Ecto neural progenitor cell (in vitro differentiated cells): ENCODE data around the gene ARMC7.
A peak's percentile ranks its signal among the peaks of the same experiment; 100 is the strongest.
"Not testable (repeated sequence)": the region's sequence is repeated elsewhere in the genome, so short reads cannot be mapped to it uniquely, and the experiment has no call there.

Experiments used
- DNase-seq: peaks from one replicate; pipeline ENCODE4 v3.0.0-alpha.2; 2018; ENCODE audit warnings: low spot score

ARMC7 gene

GRCh38 chr17:75102385-75102821 lies 7.4 kb upstream of the ARMC7 start:
- no peak for DNase-seq

GRCh38 chr17:75103601-75104554 lies 5.9 kb upstream of the ARMC7 start:
- no peak for DNase-seq

- DNase-seq: peak; percentile 75
These were observed 4.4 kb upstream of the ARMC7 start for GRCh38 chr17:75105126-75106080.

- DNase-seq: no peak
These were observed 1.6 kb upstream of the ARMC7 start for GRCh38 chr17:75108193-75108592.

GRCh38 chr17:75109046-75109406 lies 743 bp upstream of the ARMC7 start:
- peak; percentile 73 for DNase-seq

- no peak for DNase-seq
These were observed 617 bp downstream of the ARMC7 start for GRCh38 chr17:75110234-75110937.

GRCh38 chr17:75111777-75112335 lies 2.1 kb downstream of the ARMC7 start:
- DNase-seq: no peak

- peak; percentile 94 for DNase-seq
These were observed 4.2 kb downstream of the ARMC7 start for GRCh38 chr17:75113798-75114551.

GRCh38 chr17:75114552-75115314 lies 5.0 kb downstream of the ARMC7 start:
- no peak for DNase-seq

GRCh38 chr17:75115555-75115954 lies 5.8 kb downstream of the ARMC7 start:
- no peak for DNase-seq

- DNase-seq: no peak
These were observed 7.0 kb downstream of the ARMC7 start for GRCh38 chr17:75116737-75117136.

- DNase-seq: no peak
These were observed 8.5 kb downstream of the ARMC7 start for GRCh38 chr17:75118307-75118706.

- DNase-seq: no peak
These were observed 14.5 kb downstream of the ARMC7 start for GRCh38 chr17:75124041-75124818.

GRCh38 chr17:75124819-75125162 lies 15.0 kb downstream of the ARMC7 start:
- no peak for DNase-seq

GRCh38 chr17:75125984-75126383 lies 16.2 kb downstream of the ARMC7 start:
- DNase-seq: no peak

GRCh38 chr17:75126954-75127353 lies 17.2 kb downstream of the ARMC7 start:
- no peak for DNase-seq

- not testable (repeated sequence) for DNase-seq
These were observed 18.2 kb downstream of the ARMC7 start for GRCh38 chr17:75127936-75128335.

GRCh38 chr17:75128694-75129505 lies 19.1 kb downstream of the ARMC7 start:
- DNase-seq: no peak

- DNase-seq: no peak
These were observed 19.8 kb downstream of the ARMC7 start for GRCh38 chr17:75129576-75129975.
